ENCODE measurements around the gene SLC16A5.
"Not testable (repeated sequence)": the region's sequence is repeated elsewhere in the genome, so short reads cannot be mapped to it uniquely, and the experiment has no call there.

The SLC16A5 gene

DNA sequence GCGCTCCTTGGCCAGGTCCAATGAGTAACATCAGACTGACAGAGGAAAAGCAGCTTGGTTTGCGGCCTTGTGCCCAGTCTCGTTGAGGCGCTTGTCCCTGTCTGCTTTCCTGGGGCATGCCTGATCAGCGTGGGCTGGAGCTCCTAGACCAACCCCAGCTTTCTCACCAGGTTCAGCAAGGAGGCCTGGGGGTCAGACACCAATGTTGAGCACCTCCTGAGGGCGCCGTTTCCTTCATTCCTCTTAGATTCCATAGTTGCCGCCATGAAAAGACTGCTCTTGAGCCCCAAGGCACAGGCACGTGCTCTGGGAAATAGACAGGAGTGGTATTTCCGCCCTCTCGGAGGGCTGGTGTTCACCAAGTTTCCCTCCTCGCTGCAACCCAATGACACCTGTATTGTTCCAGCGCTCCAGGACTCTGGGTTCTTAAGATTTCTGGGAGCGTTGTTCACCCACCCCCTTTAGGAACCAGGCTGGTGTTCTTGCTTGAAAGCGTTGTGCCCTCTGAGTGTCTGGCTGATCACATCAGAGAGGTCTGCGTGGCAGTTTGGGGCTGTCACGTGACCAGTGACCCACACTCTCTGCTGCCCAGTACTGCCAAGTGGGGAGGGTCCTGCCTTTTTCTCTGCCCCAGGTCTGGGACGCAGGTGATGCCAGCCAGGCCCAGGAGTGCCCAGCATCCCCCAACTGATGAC is 22.7 kb upstream of the SLC16A5 start:
- DNase-seq = no peak

DNA sequence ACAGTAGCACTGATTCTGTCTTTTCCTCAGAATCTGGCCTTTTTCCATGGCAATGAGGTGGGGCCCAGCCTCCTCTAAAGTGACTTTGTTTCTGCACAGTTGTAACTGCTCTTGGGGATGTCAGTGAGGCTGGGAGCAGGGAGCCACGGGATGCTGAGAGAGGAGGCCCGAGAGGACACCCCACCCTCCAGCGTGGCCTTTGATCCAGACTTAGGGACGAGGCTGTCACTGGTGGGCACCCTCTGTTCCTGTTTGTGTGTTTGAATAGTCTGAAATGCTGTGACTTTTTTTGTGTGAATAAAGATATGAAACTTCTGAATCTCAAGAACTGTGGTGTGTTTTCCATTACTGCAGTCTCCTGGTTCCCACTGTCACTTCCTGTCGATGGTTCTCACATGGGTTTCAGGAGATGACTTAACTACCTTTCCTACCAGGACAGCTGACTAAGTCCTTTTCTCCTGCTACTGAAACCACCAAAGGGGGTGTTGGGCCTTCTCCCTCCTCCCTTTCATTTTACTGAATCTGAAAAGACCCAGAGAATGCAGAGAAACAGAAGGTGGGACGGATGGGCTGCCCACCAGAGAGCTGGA is 22.1 kb upstream of the SLC16A5 start:
- peak in 1 of 5 donors; percentile 39 for DNase-seq

DNA sequence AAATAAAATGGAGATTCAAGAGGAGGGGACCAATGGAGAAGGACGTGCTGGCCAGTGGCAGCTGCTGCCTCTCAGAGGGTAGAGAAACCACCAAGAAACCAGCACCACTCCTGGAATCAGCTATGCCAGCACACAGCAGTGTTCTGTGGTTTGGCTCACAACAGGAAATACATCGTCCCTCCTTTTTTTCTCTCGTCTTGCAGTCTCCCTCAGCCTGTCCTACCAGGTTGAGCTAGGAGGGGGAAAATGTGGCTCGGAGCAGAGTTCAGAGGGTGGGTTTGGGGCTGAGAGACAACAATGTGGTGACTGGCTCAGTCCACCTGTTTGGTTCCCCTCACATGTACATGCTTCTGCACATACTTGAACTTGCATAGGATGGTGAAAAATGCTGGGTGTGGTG is 19.9 kb upstream of the SLC16A5 start:
- peak in 1 of 5 donors; percentile 77 for DNase-seq

DNA sequence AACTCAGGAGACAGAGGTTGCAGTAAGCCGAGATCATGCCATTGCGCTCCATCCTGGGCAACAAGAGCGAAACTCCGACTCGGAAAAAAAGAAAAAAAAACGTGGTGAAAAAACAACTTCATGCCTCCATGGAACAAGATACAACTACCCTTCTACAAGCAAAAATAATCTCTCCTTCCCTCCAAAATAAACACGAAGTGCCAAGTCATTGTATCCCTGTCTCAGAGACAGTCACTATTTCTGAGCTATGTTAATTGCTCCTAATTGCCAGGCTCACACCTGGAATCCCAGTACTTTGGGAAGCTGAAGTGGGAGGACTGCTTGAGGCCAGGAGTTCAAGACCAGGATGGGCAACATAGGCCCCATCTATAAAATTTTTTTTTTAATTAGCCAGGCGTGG is 19.0 kb upstream of the SLC16A5 start:
- no peak for DNase-seq

DNA sequence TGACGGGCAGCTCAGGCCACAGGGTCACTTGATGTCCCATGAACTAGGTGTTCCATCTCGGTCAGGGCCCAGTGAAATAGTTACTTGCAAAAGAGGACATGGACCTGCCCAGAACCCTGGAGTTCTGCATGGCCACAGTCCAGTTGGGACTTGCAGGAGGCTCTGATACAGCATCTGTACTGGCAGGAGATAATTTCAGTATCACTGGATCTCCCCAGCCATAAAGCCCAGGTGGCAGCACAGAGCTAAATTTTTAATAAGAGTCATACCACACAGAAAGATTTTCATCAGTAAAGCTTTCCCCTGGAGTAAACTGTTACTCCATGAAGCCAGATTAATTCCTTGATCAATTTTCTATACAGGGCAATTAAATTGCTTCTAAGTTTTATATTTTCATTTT is 18.0 kb upstream of the SLC16A5 start:
- no peak for DNase-seq

DNA sequence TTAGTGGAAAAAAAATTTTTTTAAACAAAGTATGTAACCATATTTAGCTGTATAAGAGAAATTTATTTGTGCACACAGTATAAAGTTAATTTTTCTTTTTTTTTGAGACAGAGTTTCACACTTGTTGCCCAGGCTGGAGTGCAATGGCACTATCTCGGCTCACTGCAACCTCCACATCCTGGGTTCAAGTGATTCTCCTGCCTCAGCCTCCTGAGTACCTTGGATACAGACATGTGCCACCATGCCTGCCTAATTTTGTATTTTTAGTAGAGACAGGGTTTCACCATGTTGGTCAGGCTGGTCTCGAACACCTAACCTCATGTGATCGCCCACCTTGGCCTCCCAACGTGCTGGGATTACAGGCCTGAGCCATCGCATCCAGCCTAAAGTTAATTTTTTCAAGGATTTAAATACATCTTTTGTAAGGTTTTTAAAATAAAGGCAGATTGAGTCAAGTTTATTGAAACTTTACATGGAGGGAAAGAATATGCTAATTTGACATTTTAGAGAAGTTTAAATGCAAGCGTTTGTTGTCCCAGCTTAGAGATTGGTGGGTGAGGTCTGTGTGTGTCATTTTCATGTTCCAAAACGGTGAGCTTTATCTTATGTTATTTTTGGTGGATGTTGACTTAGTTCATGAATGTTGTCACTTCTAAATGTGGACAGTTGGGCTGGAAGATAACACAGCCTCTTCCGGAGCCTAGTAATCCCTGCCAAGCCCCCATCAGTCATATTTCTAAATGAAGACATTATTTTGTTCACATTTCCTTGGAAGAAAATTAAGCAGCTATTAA is 16.1 kb upstream of the SLC16A5 start:
- DNase-seq = not testable (repeated sequence)

DNA sequence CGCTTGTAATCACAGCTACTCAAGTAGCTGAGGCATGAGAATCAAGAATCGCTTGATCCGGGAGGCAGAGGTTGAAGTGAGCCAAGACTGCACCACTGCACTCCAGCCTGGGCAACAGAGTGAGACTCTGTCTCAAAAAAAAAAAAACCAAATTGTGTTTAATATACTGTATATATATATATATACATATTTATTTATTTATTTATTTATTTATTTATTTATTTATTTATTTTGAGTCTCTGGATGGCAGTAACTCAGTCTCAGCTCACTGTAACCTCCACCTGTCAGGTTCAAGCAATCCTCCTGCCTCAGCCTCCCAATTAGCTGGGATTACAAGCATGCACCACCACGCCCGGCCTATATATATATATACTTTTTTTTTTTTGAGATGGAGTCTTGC is 14.8 kb upstream of the SLC16A5 start:
- DNase-seq = not testable (repeated sequence)

DNA sequence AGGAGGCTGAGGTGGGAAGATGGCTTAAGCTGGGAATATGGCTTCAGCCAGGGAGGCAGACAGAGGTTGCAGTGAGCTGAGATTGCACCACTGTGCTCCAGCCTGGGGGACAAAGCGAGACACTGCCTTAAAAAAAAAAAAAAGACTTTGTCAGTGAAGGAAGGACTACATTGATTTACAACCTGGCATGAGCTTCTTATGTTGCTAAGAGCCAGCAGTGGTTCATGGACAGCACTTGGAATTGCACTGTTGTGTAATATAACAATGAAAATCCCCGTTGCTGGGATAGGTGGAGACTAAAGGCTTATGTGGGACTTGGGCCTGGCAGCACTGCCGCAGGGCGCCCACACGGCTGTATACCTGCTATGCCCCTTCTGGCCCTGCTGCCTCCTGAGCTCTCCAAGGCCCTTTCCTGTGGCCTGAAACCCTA is 14.1 kb upstream of the SLC16A5 start:
- DNase-seq = no peak

DNA sequence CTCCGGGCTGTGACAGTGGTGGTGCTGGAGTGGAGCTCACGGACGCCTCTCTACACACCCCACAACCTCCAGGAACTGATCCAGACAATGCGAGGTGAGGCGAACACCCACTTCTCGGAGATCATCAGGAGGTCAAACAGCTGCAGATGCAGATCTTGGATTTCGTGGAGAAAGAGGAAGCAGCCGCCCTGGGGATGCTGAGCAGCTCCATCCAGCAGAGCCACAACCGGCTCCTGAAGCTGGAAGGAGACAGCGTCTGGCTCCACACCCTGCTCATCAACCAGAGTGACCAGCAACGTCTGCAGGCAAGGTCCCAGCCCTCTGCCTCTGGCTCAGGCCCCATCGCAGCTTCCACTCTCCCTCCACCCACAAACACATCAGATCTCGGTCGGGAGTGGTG is 13.2 kb upstream of the SLC16A5 start:
- DNase-seq = no peak

DNA sequence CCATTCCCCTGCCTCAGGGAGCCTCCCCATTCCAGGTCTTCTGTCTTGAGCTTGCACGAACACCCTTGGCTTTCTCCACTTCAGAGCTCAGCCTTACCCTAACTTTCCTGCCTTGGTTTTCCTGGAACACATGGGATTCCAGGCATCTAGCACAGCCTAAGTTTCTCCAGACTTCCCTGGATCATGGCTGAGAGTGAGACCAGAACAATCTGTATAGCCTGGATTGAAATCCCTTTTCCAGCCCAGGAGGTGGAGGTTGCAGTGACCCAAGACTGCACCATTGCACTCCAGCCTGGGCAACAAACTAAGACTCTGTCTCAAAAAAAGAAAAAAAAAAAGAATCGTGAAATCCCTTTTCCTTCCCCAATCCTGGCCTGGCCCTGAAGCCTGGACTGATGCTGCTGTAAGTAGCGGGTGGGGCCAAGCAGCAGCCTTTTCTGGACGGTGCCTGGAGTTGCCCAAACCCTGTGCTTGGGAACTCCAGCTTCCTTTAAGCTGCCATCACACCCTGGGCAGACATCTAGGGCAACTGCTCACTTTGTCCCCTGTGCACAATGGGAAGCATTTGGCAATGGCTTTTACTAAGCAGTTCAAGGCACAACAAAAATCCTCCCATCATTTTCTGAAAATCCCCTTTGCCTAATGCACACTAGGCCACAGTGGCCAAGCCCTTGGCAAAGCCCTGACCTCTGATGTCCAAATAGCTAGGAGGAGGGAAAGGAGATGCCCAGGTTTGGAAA is 12.0 kb upstream of the SLC16A5 start:
- no peak for DNase-seq

DNA sequence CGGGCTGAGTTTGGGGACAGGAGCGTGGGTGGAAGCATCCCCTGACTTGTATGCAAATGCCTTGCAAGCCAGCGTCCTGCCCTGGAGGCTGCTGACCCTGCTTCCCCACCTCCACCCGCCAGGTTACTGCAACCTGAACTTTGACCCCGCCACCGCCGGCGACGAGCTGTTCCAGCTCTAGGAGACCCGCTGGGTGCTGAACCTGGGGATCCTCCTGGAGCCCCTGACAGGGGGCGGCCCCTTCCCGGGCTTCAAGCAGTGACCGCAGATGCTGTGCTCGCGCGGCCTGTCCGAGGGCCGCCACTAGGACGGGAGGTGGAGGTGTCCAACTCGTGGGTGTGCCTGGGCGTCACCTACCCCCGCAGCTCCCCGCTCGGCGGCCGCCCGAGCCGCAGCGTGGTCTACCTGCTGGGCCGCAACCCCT is 10.7 kb upstream of the SLC16A5 start:
- no peak for DNase-seq

DNA sequence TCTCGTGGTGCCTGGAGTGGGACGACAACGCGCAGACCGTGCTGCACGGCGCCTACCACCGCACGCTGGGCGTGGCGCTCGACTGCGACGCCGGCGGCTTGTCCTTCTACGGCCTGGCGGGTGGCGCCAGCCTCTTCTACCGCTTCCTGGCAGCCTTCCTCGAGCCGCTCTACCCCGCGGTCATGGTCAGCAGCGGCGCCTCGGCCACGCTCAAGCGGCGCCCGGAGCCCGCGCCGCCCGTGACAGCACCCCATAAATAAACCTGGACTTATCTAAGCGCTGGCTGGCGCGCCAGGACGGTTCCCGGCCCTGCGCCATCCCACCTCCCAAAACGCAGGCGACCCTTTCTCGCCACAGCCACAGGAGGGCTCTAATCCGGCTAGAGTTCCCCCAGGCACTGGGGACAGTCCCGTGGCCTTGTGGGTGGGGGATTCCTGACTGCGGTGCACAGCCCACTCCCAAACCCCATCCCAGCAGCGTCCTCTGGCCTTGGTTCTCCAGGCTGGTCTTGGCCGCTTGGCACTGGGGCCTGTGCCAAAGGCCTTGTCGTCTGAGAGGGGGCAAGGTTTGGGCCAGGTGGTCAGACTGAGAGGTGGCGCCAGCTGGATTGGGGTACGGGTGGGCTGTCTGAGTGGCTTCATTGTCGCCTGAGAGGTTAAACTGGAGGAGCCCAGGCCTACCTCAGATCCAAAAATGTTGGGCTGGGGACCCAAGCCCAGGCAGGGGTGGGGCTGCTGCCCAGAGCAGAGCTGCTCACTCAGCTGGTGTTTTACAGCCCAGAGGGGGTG is 10.1 kb upstream of the SLC16A5 start:
- DNase-seq = peak in 2 of 5 donors; percentile 36 to 76

DNA sequence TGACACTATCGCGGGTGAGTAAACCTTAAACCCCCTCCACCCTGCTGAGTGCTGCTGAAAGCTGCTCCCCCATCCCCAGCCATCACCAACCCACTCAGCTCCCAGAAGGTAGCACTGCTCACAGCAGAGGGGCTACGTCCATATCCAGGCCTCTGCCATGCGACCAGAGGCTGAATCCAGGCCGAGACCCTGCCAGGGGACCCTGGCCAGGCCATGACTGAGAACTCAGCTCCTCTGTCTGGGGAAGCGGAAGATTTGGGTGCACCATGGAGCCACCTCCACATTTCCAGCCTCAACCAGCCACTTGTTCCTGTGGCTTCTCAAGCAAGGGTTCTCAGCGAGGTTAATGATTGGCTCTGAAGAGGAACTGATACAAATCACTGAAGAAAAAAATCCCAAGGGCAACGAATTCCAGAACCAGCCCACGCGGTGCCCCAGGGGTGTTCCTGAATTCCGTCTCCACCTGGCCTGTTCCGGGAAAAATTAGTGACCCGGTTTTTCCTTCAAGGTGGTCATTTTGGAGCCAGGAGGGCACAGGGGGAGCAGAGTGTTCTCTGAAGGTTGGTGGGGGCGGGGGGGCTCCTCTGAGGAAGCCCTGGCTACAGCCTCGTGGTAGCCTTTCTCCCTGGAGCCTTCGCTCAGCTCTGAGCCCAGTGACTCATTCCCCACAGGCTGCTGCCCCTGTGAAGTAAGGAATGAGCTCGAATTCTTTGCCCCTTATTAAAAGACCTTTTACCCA is 9.3 kb upstream of the SLC16A5 start:
- DNase-seq = no peak

DNA sequence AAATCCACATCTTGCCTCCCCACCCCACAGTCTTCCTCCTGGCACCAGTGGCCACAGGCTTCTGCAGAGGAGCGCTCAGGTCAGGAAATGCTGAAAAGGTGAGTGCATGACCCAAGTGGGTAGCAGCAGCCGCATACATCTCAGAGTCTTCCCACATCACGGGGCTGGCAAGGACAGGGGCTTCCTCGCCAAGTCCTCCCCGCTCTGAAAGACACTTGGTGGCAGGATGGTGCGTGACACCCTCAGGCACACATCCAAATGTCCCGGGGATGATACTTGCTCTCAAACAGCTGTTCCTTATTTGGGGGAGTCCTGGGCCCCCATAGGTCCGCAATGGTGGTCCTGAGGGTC is 8.8 kb upstream of the SLC16A5 start:
- DNase-seq = no peak

DNA sequence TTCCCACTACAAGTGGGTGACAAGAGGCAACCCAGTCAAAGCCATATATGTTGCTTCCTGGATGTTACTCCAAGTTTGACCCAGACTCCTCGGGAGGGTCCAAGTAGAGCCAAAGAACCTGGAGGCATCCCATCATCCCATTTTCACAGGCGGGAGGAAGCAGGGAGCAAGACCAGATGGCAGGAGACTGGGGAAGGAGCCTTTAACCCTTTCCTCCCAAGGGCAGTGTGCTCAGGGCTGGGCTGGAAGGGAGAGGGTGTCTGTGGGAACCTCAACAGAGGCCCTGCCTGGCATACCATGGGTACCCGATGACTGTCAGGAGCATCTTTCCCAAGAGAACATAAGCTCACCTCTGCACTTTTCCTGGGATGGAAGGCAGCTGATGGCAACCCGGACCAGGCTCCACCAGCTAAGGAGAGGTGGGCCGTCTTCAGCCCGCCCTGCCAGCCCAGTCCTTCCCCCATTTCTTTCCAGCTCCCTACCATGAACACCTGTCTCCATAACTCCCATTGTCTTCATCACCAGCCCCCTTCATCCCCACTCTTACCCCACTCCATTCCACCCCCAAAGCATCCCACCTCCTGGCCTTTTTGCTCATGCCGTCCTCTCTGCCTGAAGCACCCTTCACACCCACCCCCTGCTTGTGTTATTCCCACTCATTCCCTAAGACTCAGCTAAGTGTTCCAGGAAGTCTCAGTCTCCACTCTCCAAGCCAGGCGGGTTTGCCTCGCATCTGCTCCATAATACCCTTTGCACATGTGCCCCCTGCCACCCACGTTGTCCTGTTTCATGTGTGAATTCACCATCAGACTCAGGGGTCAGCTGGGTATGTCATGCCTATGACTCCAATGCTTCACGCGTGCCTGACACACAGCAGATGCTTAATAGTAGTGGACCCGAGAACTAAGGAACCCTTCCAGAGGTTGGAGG is 5.9 kb upstream of the SLC16A5 start:
- DNase-seq = no peak

DNA sequence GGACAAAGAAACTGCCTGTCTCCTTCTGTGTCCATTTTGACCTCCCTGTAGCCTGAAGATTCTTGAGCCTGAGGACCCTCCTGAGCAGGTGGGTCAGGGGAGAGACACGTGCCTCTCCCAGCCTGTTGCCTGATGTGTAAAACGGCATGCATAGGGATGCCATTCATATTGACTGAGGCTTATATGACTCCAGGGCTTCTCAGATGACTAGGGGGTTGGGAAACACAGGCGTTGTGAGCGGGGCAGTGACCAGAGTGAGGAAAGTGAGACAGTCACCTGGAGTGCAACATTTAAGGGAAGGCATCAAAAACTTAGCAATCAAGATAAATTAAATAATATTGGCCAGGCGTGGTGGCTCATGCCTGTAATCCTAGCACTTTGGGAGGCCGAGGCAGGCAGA is 5.1 kb upstream of the SLC16A5 start:
- DNase-seq = no peak

DNA sequence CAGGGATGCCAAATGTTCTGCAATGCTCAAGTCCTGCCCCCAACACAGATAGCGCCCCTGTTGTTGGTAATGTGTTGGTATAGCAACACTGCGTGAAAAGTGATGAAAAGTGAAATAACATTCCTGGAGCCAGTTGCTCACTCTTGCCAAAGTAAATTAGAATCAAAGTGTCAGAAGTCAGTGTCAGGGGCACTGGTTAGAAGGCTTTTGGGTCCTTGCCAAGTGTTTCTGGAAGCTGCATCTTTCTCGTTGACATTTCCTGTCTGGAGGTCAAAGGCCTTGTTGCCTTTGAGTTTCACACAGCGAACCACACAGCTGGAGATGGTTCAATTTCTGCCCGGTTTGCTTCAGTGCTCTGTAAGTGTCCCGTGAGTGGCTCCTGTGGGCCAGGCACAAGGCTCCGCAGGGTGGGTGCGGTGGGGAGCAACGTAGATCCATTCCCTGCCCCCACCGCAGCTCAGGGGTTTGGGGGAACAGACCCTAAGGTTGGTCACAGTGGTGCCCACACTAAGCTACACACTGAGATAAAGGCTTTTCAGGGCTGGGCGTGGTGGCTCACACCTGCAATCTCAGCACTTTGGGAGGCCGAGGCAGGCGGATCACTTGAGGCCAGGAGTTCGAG is 3.6 kb upstream of the SLC16A5 start:
- no peak for DNase-seq

DNA sequence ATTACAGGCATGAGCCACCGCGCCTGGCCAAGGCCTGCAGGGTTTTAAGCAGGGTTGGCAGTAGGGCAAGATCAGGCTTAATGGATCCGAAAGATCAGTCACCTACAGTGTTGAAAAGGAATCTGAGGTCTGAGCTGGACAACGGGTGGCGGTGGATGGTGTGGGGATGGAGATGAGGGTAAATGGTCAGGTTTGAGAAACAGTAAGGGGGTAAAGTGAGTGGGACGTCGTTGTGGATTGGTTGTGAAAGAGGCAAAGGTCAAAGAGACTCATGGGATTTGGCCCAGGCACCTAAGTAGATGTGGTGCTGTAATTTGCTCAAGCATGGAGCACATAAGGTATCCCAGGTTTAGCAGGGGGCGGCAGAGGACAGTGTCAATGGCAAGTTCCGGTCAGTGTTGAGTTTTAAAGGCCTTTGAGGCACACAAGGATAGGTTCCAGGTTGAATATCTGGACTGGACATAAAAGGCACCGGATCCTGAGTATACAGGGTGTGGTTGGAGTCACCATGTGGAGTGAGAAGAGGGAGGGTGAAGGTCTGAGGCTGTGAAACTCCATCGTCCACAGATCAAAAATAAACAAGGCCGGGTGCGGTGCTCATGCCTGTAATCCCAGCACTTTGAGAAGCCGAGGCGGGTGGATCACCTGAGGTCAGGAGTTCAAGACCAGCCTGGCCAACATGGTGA is 1.1 kb upstream of the SLC16A5 start:
- DNase-seq = no peak

DNA sequence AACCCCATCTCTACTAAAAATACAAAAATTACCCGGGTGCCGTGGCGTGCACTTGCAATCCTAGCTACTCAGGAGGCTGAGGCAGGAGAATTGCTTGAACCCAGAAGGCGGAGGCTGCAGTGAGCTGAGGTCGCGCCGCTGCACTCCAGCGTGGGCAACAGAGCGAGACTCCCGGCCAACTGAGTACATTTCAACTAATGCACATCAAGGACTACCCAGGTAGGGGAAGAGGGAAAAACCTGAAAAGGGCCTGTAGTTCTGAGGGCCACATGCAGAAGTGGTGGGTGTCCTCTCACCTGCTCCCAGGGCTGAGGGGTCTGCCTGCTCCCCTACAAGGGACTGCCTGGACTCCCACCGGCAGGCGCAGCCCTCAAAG is 584 bp upstream of the SLC16A5 start:
- DNase-seq = no peak

Data from T-helper 1 cell (primary cell).